HepG2 (cell line): ENCODE data around the gene MYADML2. TPM values are rescaled to one million over a fixed set of nuclear protein-coding genes. Genes with fewer than 3 reads are reported as not detected.

Source experiments
- AKNA ChIP-seq: sonication (generic); formaldehyde crosslinking; IDR thresholded peaks from 2 replicates; pipeline ENCODE4 v1.4.0; 2020; ENCODE audit warnings: missing genetic modification reagents, borderline replicate concordance
- CEBPG ChIP-seq: IDR thresholded peaks from 2 replicates; pipeline ENCODE4 v1.6.1; 2016
- CENPT ChIP-seq: sonication (generic); formaldehyde crosslinking; IDR thresholded peaks from 2 replicates; pipeline ENCODE4 v1.8.0; 2022; ENCODE audit warnings: low read depth, mild to moderate bottlenecking, moderate library complexity, missing genetic modification reagents
- GATAD1 ChIP-seq: IDR thresholded peaks from 2 replicates; pipeline ENCODE4 v1.6.1; 2016; ENCODE audit warnings: missing genetic modification reagents, missing compliant biosample characterization
- GPN1 ChIP-seq: sonication (generic); formaldehyde crosslinking; IDR thresholded peaks from 2 replicates; pipeline ENCODE4 v1.5.1; 2020; ENCODE audit warnings: missing genetic modification reagents, borderline replicate concordance
- GZF1 ChIP-seq: sonication (generic); formaldehyde crosslinking; IDR thresholded peaks from 2 replicates; pipeline ENCODE4 v1.5.1; 2020; ENCODE audit warnings: mild to moderate bottlenecking, missing genetic modification reagents
- SRSF9 ChIP-seq: fragments of 200-400 bp; formaldehyde crosslinking; IDR thresholded peaks from 2 replicates; pipeline ENCODE4 v1.6.1; 2018; ENCODE audit warnings: borderline replicate concordance, mild to moderate bottlenecking, low read depth, low read length; ENCODE audit not compliant: insufficient read depth, poor library complexity, severe bottlenecking
- THAP9 ChIP-seq: sonication (generic); formaldehyde crosslinking; IDR thresholded peaks from 2 replicates; pipeline ENCODE4; 2020; ENCODE audit warnings: missing genetic modification reagents, mild to moderate bottlenecking, borderline replicate concordance
- ZNF292 ChIP-seq: sonication (generic); formaldehyde crosslinking; IDR thresholded peaks from 2 replicates; pipeline ENCODE4 v1.8.1; 2022; ENCODE audit warnings: mild to moderate bottlenecking, low read depth, missing genetic modification reagents, borderline replicate concordance
- ZNF343 ChIP-seq: sonication (generic); formaldehyde crosslinking; IDR thresholded peaks from 2 replicates; pipeline ENCODE4 v1.4.0; 2020; ENCODE audit warnings: mild to moderate bottlenecking, missing genetic modification reagents
- ZNF510 ChIP-seq: sonication (generic); formaldehyde crosslinking; IDR thresholded peaks from 2 replicates; pipeline ENCODE4 v1.4.0; 2020; ENCODE audit warnings: low read depth, mild to moderate bottlenecking, missing genetic modification reagents
- ZNF546 ChIP-seq: sonication (generic); formaldehyde crosslinking; conservative IDR thresholded peaks from 2 replicates; pipeline ENCODE4 v1.8.1; 2023; ENCODE audit warnings: mild to moderate bottlenecking, missing genetic modification reagents
- ZNF557 ChIP-seq: sonication (generic); formaldehyde crosslinking; IDR thresholded peaks from 2 replicates; pipeline ENCODE4 v1.4.0; 2020; ENCODE audit warnings: missing genetic modification reagents
- ZNF564 ChIP-seq: sonication (generic); formaldehyde crosslinking; IDR thresholded peaks from 2 replicates; pipeline ENCODE4 v1.8.1; 2023; ENCODE audit warnings: mild to moderate bottlenecking, missing genetic modification reagents
- ZNF580 ChIP-seq: IDR thresholded peaks from 2 replicates; pipeline ENCODE4 v1.6.1; 2016; ENCODE audit warnings: low read depth, borderline replicate concordance
- ZSCAN20 ChIP-seq: sonication (generic); formaldehyde crosslinking; IDR thresholded peaks from 2 replicates; pipeline ENCODE4 v1.4.0; 2020; ENCODE audit warnings: missing genetic modification reagents, mild to moderate bottlenecking, borderline replicate concordance
- polyA plus RNA-seq, 8 experiments: library from polyadenylated mRNA; depleted of rRNA in 3 of 8; stranded (reverse) in 7 of 8; unstranded in 1 of 8; fragments of >200 nt; fragmentation: Illumina TruSeq in 4 of 8; extraction: Trizol in 4 of 8; gene quantifications; 2 replicates each; pipeline versions ENCODE4 v1.2.1 to v1.2.3, GENCODE V29; 2011 to 2016; ENCODE audit warnings: low read depth in 4 of 8, missing spikeins in 1 of 8, mixed read lengths in 1 of 8; ENCODE audit not compliant: insufficient read depth in 1 of 8
- total RNA-seq, 5 experiments: library from RNA; depleted of rRNA; stranded (reverse); fragments of >200 nt; fragmentation: Illumina TruSeq; extraction: Trizol; gene quantifications; 2 replicates each; pipeline ENCODE4 v1.2.3, GENCODE V29; 2016; ENCODE audit warnings: low read depth in 1 of 5
- TF ChIP-seq, protein P1 (sequence below): sonication (generic); formaldehyde crosslinking; IDR thresholded peaks from 2 replicates; pipeline ENCODE4 v1.8.1; 2023; ENCODE audit warnings: mild to moderate bottlenecking, missing genetic modification reagents
- TF ChIP-seq, protein P2 (sequence below): sonication (generic); formaldehyde crosslinking; IDR thresholded peaks from 2 replicates; pipeline ENCODE4 v1.4.0; 2020; ENCODE audit warnings: missing genetic modification reagents, low read depth, mild to moderate bottlenecking, borderline replicate concordance

The MYADML2 gene
- total and polyA plus RNA-seq, 2 of the 13 experiments (the other 11 are each of a cell fraction or from before 2014, with no cell fraction given) = not detected

DNA sequence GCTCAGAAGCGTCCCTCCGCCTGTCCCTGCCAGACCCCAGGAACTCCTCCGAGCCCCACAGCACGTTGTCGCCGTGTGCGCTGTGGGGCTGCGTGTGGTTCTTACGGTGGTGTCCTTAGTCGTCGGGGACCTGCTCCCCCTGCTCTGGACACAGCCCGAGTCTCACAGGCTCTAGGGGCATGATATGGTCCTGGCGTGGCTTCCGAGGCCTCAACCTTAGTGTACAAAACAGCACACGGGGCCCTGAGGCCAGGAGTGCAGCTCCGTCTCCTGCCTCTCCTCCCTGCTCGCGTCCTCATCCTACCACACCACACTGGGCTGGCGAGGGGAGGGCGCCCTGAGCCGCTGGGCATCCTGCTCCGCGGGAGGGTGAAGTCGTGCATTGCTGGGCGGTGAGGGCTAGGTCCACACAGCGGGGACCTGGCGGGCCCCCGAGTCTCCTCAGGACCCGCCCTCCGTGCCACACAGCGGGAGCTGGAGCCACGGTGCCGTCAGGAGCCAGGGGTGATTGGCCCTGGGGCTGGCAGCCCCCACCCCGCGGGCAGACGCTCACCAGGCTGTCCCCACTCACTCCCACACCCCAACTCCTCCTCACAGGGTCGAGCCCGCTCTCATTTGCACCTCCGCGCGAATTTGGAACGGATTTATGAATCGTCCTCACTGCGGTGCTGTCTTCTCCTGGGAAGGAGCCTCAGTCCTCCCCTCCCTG is 18.3 kb downstream of the MYADML2 start (continued):
- TF ChIP-seq, protein P1, sequence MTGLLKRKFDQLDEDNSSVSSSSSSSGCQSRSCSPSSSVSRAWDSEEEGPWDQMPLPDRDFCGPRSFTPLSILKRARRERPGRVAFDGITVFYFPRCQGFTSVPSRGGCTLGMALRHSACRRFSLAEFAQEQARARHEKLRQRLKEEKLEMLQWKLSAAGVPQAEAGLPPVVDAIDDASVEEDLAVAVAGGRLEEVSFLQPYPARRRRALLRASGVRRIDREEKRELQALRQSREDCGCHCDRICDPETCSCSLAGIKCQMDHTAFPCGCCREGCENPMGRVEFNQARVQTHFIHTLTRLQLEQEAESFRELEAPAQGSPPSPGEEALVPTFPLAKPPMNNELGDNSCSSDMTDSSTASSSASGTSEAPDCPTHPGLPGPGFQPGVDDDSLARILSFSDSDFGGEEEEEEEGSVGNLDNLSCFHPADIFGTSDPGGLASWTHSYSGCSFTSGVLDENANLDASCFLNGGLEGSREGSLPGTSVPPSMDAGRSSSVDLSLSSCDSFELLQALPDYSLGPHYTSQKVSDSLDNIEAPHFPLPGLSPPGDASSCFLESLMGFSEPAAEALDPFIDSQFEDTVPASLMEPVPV = peak; percentile 59; the same call in 1 of the 2 replicates
- TF ChIP-seq ZNF292 (CRISPR knock-in tag) (0 out of 2 replicates have a peak, but pooled peaks have one; percentile 22), GZF1 (CRISPR knock-in tag) (no peak), ZSCAN20 (no peak), SRSF9 (no peak), THAP9 (CRISPR knock-in tag) (peak; percentile 53; the same call in 1 of the 2 replicates), ZNF546 (CRISPR knock-in tag) (no peak), ZNF580 (CRISPR knock-in tag) (0 out of 2 replicates have a peak, but pooled peaks have one; percentile 35), CEBPG (no peak), AKNA (CRISPR knock-in tag) (no peak), ZNF564 (CRISPR knock-in tag) (no peak), ZNF343 (CRISPR knock-in tag) (0 out of 2 replicates have a peak, but pooled peaks have one; percentile 33), GPN1 (no peak), CENPT (CRISPR knock-in tag) (peak; percentile 27; the same call in 1 of the 2 replicates), ZNF510 (CRISPR knock-in tag) (no peak), GATAD1 (CRISPR knock-in tag) (0 out of 2 replicates have a peak, but pooled peaks have one; percentile 42), ZNF557 (no peak)
- TF ChIP-seq, protein P2, sequence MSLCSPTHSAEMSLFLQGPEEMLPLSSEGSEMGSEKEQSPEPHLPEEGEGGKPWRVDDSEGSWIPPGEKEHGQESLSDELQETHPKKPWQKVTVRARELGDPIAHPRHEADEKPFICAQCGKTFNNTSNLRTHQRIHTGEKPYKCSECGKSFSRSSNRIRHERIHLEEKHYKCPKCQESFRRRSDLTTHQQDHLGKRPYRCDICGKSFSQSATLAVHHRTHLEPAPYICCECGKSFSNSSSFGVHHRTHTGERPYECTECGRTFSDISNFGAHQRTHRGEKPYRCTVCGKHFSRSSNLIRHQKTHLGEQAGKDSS (CRISPR knock-in tag) = peak; percentile 25; the same call in 1 of the 2 replicates
